Measurements from ENCODE around the gene F13A1.

F13A1 gene

GRCh38 chr6:6154335-6154734, 166.1 kb downstream of the F13A1 start:
- TF ChIP-seq JUND (IDR thresholded peaks at IDR 0.05; ENCODE audit: low read depth), result no peak
- in situ Hi-C loops (cut with HindIII; ENCODE audit: low pct_unique_long_range_greater_than_20kb, low sequenced_read_pairs), result no loop called here
- DNase-seq (ENCODE audit: low read depth in 1 of 2, low spot score in 1 of 2), result no peak

- DNase-seq (ENCODE audit: low read depth in 1 of 2, low spot score in 1 of 2), result no peak
- in situ Hi-C loops (cut with HindIII; ENCODE audit: low pct_unique_long_range_greater_than_20kb, low sequenced_read_pairs), result no loop called here
- TF ChIP-seq JUND (IDR thresholded peaks at IDR 0.05; ENCODE audit: low read depth), result no peak
These were observed 168.4 kb downstream of the F13A1 start for GRCh38 chr6:6152060-6152459.

- no peak for TF ChIP-seq JUND (IDR thresholded peaks at IDR 0.05; ENCODE audit: low read depth)
- in situ Hi-C loops (cut with HindIII; ENCODE audit: low pct_unique_long_range_greater_than_20kb, low sequenced_read_pairs), result no loop called here
- DNase-seq (ENCODE audit: low read depth in 1 of 2, low spot score in 1 of 2), result no peak
These were observed 172.2 kb downstream of the F13A1 start for GRCh38 chr6:6148192-6148815.

- DNase-seq (ENCODE audit: low read depth in 1 of 2, low spot score in 1 of 2), result no peak
- in situ Hi-C loops (cut with HindIII; ENCODE audit: low pct_unique_long_range_greater_than_20kb, low sequenced_read_pairs), result no loop called here
- TF ChIP-seq JUND (IDR thresholded peaks at IDR 0.05; ENCODE audit: low read depth), result no peak
These were observed 188.9 kb downstream of the F13A1 start for GRCh38 chr6:6131492-6132109.

GRCh38 chr6:6125495-6125894, 195.0 kb downstream of the F13A1 start:
- no peak for TF ChIP-seq JUND (IDR thresholded peaks at IDR 0.05; ENCODE audit: low read depth)
- no peak for DNase-seq (ENCODE audit: low read depth in 1 of 2, low spot score in 1 of 2)
- in situ Hi-C loops (cut with HindIII; ENCODE audit: low pct_unique_long_range_greater_than_20kb, low sequenced_read_pairs), result no loop called here

GRCh38 chr6:6123803-6124202, 196.7 kb downstream of the F13A1 start:
- in situ Hi-C loops (cut with HindIII; ENCODE audit: low pct_unique_long_range_greater_than_20kb, low sequenced_read_pairs), result no loop called here
- TF ChIP-seq JUND (IDR thresholded peaks at IDR 0.05; ENCODE audit: low read depth), result no peak
- DNase-seq (ENCODE audit: low read depth in 1 of 2, low spot score in 1 of 2), result no peak

GRCh38 chr6:6121943-6122342, 198.5 kb downstream of the F13A1 start:
- DNase-seq (ENCODE audit: low read depth in 1 of 2, low spot score in 1 of 2), result no peak
- no peak for TF ChIP-seq JUND (IDR thresholded peaks at IDR 0.05; ENCODE audit: low read depth)
- in situ Hi-C loops (cut with HindIII; ENCODE audit: low pct_unique_long_range_greater_than_20kb, low sequenced_read_pairs), result no loop called here

GRCh38 chr6:6105472-6106036, 214.9 kb downstream of the F13A1 start:
- TF ChIP-seq JUND (IDR thresholded peaks at IDR 0.05; ENCODE audit: low read depth), result no peak
- DNase-seq (ENCODE audit: low read depth in 1 of 2, low spot score in 1 of 2), result no peak
- in situ Hi-C loops (cut with HindIII; ENCODE audit: low pct_unique_long_range_greater_than_20kb, low sequenced_read_pairs), result no loop called here
